ENCODE data around the gene ENTPD5.

DNA sequence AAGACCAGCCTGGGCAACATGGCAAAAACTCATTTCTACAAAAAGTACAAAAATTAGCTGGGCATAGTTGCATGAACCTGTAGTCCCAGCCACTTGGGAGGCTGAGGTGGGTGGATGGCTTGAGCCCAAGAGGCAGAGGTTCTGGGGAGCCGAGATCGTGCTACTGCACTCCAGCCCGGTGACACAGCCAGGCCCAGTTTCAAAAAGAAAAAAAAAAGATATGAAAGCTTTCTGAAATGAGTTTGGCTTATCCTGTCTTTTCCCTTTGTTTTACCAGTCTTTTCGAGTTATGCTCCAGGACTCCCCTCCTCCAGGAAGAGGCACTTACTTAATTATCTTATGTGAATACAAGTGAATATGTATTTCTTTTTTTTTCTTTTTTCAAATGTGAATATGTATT lies 3.3 kb upstream of the ENTPD5 start:
- TF ChIP-seq, protein P1, sequence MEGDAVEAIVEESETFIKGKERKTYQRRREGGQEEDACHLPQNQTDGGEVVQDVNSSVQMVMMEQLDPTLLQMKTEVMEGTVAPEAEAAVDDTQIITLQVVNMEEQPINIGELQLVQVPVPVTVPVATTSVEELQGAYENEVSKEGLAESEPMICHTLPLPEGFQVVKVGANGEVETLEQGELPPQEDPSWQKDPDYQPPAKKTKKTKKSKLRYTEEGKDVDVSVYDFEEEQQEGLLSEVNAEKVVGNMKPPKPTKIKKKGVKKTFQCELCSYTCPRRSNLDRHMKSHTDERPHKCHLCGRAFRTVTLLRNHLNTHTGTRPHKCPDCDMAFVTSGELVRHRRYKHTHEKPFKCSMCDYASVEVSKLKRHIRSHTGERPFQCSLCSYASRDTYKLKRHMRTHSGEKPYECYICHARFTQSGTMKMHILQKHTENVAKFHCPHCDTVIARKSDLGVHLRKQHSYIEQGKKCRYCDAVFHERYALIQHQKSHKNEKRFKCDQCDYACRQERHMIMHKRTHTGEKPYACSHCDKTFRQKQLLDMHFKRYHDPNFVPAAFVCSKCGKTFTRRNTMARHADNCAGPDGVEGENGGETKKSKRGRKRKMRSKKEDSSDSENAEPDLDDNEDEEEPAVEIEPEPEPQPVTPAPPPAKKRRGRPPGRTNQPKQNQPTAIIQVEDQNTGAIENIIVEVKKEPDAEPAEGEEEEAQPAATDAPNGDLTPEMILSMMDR (IDR thresholded peaks at IDR 0.05; ENCODE audit: low read length) = no peak
- no peak for TF ChIP-seq EZH2 (IDR thresholded peaks at IDR 0.05; ENCODE audit: borderline replicate concordance, low read length)
